ENCODE results near the gene ADNP. TPM values are rescaled to one million over a fixed set of nuclear protein-coding genes. Genes with fewer than 3 reads are reported as not detected.

Gene ADNP
- total RNA-seq, 2 experiments from 2014 or later: 41.9 to 47.1 TPM

GRCh38 chr20:50919567-50919966, 11.7 kb downstream of the ADNP start:
- ATAC-seq (ENCODE audit: poor library complexity) (no peak), DNase-seq (no peak)
- intact Hi-C loops (cut with DNase I, micrococcal nuclease): no loop called here
- H3K4me1 ChIP-seq (ENCODE audit: insufficient read depth, low read length): peaks cover 45% of the 10 kb centered on the region
- Mint-ChIP-seq H3K4me1 (ENCODE audit: low read depth) (peaks cover 91% of the 10 kb centered on the region), H3K36me3 (ENCODE audit: low read depth) (peaks cover 56% of the 10 kb centered on the region), H3K9me3 (no peaks in the 10 kb centered on the region), H3K27me3 (no peaks in the 10 kb centered on the region), H3K4me3 (peak overlapping the region; percentile 39), H3K27ac (peak overlapping the region; percentile 78)
- H3K9me3 ChIP-seq (ENCODE audit: control insufficient read depth in 1 of 2, insufficient read depth in 1 of 2, low read length in 2 of 2): no peaks in the 10 kb centered on the region
- no peaks in the 10 kb centered on the region for H3K27me3 ChIP-seq (ENCODE audit: control insufficient read depth in 1 of 2, insufficient read depth in 2 of 2, low read length in 2 of 2)
- peaks cover 24% of the 10 kb centered on the region for H3K36me3 ChIP-seq (ENCODE audit: insufficient read depth, low read length)
- TF ChIP-seq CTCF (IDR thresholded peaks at IDR 0.05): no peak
- no peak overlapping the region for H3K4me3 ChIP-seq (ENCODE audit: low read length)
- H3K27ac ChIP-seq (ENCODE audit: low read depth in 1 of 2, low read length in 2 of 2): no peak overlapping the region
- ChIA-PET POLR2A (interaction anchor here (1.1 to 2.0 kb wide), 2 partner anchors 9 to 12 kb away, joined by 3 to 8 read pairs; partner anchors contain the start of gene ADNP), CTCF (interaction anchor here (0.7 to 3.5 kb wide), 3 partner anchors 10 to 125 kb away, joined by 3 to 31 read pairs (median 4); partner anchors contain the start of gene BCAS4)

DNA sequence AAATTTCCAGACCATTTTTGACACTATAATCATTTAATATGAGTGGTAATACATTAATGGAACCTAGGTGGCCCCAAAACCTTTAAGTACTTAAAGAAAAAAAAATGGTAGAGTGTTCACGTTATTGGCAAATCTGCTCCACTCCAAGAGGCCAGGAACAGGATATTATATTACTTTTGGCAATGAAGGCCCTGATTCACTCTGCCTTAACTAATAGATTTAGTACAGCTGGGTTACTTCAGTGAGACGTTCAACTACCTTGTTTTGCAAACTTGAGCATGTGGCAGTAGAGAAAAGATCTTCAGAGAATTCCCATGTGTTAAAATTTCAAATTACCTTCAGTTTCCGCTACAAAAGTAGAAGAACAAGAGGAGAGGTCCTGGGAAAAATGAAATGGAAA, 12.8 kb downstream of the ADNP start:
- Mint-ChIP-seq H3K36me3 (ENCODE audit: low read depth) (peaks cover 49% of the 10 kb centered on the region), H3K9me3 (no peaks in the 10 kb centered on the region), H3K4me1 (ENCODE audit: low read depth) (peaks cover 94% of the 10 kb centered on the region), H3K4me3 (no peak overlapping the region), H3K27ac (peak overlapping the region; percentile 78), H3K27me3 (no peaks in the 10 kb centered on the region)
- Histone ChIP-seq H3K9me3 (ENCODE audit: control insufficient read depth in 1 of 2, insufficient read depth in 1 of 2, low read length in 2 of 2) (no peaks in the 10 kb centered on the region), H3K36me3 (ENCODE audit: insufficient read depth, low read length) (peaks cover 17% of the 10 kb centered on the region), H3K4me1 (ENCODE audit: insufficient read depth, low read length) (peaks cover 45% of the 10 kb centered on the region), H3K27ac (ENCODE audit: low read depth in 1 of 2, low read length in 2 of 2) (no peak overlapping the region), H3K27me3 (ENCODE audit: control insufficient read depth in 1 of 2, insufficient read depth in 2 of 2, low read length in 2 of 2) (no peaks in the 10 kb centered on the region), H3K4me3 (ENCODE audit: low read length) (no peak overlapping the region)
- no peak for TF ChIP-seq CTCF (IDR thresholded peaks at IDR 0.05)
- ChIA-PET CTCF (interaction anchor here (3.5 kb wide), 1 partner anchor 11 kb away, joined by 31 read pairs; no protein-coding TSS in a partner anchor), POLR2A (interaction anchor here (0.5 to 1.1 kb wide), 2 partner anchors 10 to 23 kb away, joined by 3 to 4 read pairs; no protein-coding TSS in a partner anchor)
- ATAC-seq (ENCODE audit: poor library complexity) (no peak), DNase-seq (no peak)
- intact Hi-C loops (cut with DNase I, micrococcal nuclease): no loop called here

DNA sequence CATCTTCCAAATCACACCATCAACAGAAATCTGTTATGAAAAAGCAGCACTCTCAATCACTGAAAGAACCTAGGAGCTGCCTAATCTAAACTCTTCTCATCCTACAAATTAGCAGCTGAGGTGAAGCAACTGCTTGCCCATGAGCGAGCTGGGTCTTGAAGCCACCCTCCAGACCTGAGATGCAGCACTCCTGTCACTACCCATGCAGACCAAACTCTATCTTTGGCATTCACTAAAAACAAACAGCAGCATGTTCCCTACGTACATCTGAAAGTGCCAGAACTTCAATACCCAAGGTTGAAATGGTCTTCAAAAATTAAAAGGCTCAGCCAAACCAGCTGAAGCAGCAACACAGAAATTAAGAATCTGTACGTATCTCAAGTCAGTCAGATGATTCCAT, 14.3 kb downstream of the ADNP start:
- ATAC-seq (ENCODE audit: poor library complexity) (no peak), DNase-seq (no peak)
- Mint-ChIP-seq H3K9me3 (no peaks in the 10 kb centered on the region), H3K4me3 (peak overlapping the region; percentile 62), H3K36me3 (ENCODE audit: low read depth) (peaks cover 41% of the 10 kb centered on the region), H3K27me3 (no peaks in the 10 kb centered on the region), H3K27ac (peak overlapping the region; percentile 78), H3K4me1 (ENCODE audit: low read depth) (peaks cover 90% of the 10 kb centered on the region)
- no peak overlapping the region for H3K4me3 ChIP-seq (ENCODE audit: low read length)
- intact Hi-C loops (cut with DNase I, micrococcal nuclease): no loop called here
- H3K27ac ChIP-seq (ENCODE audit: low read depth in 1 of 2, low read length in 2 of 2): no peak overlapping the region
- POLR2A ChIA-PET: interaction anchor here (1.3 to 4.1 kb wide), 2 partner anchors 13 to 122 kb away, joined by 3 to 18 read pairs; partner anchors contain the start of gene ADNP
- H3K9me3 ChIP-seq (ENCODE audit: control insufficient read depth in 1 of 2, insufficient read depth in 1 of 2, low read length in 2 of 2): no peaks in the 10 kb centered on the region
- peaks cover 34% of the 10 kb centered on the region for H3K4me1 ChIP-seq (ENCODE audit: insufficient read depth, low read length)
- H3K27me3 ChIP-seq (ENCODE audit: control insufficient read depth in 1 of 2, insufficient read depth in 2 of 2, low read length in 2 of 2): no peaks in the 10 kb centered on the region
- TF ChIP-seq CTCF (IDR thresholded peaks at IDR 0.05): no peak
- peaks cover 9% of the 10 kb centered on the region for H3K36me3 ChIP-seq (ENCODE audit: insufficient read depth, low read length)
- CTCF ChIA-PET: interaction anchor here (1.3 to 2.0 kb wide), 4 partner anchors 9 to 98 kb away, joined by 3 to 12 read pairs (median 6); partner anchors contain the start of gene ADNP
